H1 (cell line): ENCODE measurements around the gene IGF2R.

Source experiments
- CBX5 ChIP-seq: fragments of 300-800, 300-1000 bp; sonication (generic); IDR thresholded peaks from 2 replicates; pipeline ENCODE4 v1.7.1; 2016; ENCODE audit warnings: antibody characterized with exemption, low read length, low read depth
- EP300 ChIP-seq, 2 experiments: IDR thresholded peaks; 1 replicate in 1 of 2; 2 replicates in 1 of 2; pipeline ENCODE4 v1.6.1; 2011 to 2012; ENCODE audit warnings: low read depth in 2 of 2, low read length in 2 of 2, mild to moderate bottlenecking in 2 of 2, borderline replicate concordance in 1 of 2, inconsistent platforms in 1 of 2, moderate library complexity in 1 of 2
- EZH2 ChIP-seq: fragments of 200-600 bp; sonication (generic); IDR thresholded peaks from 2 replicates; pipeline ENCODE4 v1.7.1; 2012; ENCODE audit warnings: low read depth, mild to moderate bottlenecking, moderate library complexity, low read length, inconsistent platforms; ENCODE audit not compliant: severe bottlenecking
- JUND ChIP-seq: IDR thresholded peaks from 2 replicates; pipeline ENCODE4 v1.6.1; 2011; ENCODE audit warnings: mild to moderate bottlenecking, improper control_type of control experiment, low read length
- MAFK ChIP-seq: IDR thresholded peaks from 2 replicates; pipeline ENCODE4 v1.6.1; 2012; ENCODE audit warnings: low read depth, mild to moderate bottlenecking, improper control_type of control experiment, low read length
- POLR2AphosphoS5 ChIP-seq: IDR thresholded peaks from 2 replicates; pipeline ENCODE4 v1.6.1; 2011; ENCODE audit warnings: low read depth, low read length
- RAD21 ChIP-seq, 2 experiments: IDR thresholded peaks in 1 of 2; conservative IDR thresholded peaks in 1 of 2; 2 replicates each; pipeline ENCODE4 v1.6.1; 2011; ENCODE audit warnings: low read depth in 2 of 2, low read length in 2 of 2, improper control_type of control experiment in 1 of 2, inconsistent platforms in 1 of 2, mild to moderate bottlenecking in 1 of 2, moderate library complexity in 1 of 2
- RBBP5 ChIP-seq: IDR thresholded peaks from 2 replicates; pipeline ENCODE4 v1.7.1; 2012; ENCODE audit warnings: low read depth, mild to moderate bottlenecking, inconsistent platforms, low read length, moderate library complexity, borderline replicate concordance
- TCF12 ChIP-seq: IDR thresholded peaks from 2 replicates; pipeline ENCODE4 v1.6.1; 2011; ENCODE audit warnings: low read depth, mild to moderate bottlenecking, low read length
- TF ChIP-seq, protein P1 (sequence below), 3 experiments: IDR thresholded peaks; 1 replicate in 2 of 3; 2 replicates in 1 of 3; pipeline versions ENCODE4 v1.5.1 to v1.6.1; 2011; ENCODE audit warnings: low read length in 3 of 3, mild to moderate bottlenecking in 3 of 3, inconsistent platforms in 2 of 3, low read depth in 1 of 3, moderate library complexity in 1 of 3; ENCODE audit not compliant: insufficient read depth in 1 of 3; ENCODE audit errors: control extremely low read depth in 1 of 3

DNA sequence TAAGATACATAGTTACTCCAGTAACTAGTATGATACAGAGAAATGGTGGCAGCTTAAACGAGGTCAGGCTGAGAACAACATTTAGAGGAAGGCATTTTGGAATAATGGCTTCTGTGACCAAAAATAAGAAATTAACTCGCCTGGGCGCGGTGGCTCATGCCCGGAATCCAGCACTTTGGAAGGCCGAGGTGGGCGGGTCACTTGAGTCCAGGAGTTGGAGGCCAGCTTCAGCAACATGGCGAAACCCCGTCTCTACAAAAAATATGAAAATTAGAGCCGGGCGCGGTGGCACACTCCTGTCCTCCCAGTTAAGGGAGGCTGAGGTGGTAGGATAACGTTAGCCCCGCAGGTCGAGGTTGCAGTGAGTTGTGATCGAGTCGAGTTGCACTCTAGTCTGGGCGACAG is 1.8 kb downstream of the IGF2R start:
- TF ChIP-seq RAD21 (IDR thresholded peaks at IDR 0.05 in 1 of 2, conservative IDR thresholded peaks at IDR 0.05 in 1 of 2; ENCODE audit: low read depth in 2 of 2, low read length in 2 of 2) = no peak
- no peak for TF ChIP-seq JUND
- TF ChIP-seq, protein P1, sequence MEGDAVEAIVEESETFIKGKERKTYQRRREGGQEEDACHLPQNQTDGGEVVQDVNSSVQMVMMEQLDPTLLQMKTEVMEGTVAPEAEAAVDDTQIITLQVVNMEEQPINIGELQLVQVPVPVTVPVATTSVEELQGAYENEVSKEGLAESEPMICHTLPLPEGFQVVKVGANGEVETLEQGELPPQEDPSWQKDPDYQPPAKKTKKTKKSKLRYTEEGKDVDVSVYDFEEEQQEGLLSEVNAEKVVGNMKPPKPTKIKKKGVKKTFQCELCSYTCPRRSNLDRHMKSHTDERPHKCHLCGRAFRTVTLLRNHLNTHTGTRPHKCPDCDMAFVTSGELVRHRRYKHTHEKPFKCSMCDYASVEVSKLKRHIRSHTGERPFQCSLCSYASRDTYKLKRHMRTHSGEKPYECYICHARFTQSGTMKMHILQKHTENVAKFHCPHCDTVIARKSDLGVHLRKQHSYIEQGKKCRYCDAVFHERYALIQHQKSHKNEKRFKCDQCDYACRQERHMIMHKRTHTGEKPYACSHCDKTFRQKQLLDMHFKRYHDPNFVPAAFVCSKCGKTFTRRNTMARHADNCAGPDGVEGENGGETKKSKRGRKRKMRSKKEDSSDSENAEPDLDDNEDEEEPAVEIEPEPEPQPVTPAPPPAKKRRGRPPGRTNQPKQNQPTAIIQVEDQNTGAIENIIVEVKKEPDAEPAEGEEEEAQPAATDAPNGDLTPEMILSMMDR (IDR thresholded peaks at IDR 0.05; ENCODE audit: control extremely low read depth in 1 of 3, insufficient read depth in 1 of 3, low read depth in 1 of 3, low read length in 3 of 3) = no peak
- no peak for TF ChIP-seq RBBP5
- TF ChIP-seq TCF12 = no peak
- TF ChIP-seq POLR2AphosphoS5 = no peak
- TF ChIP-seq CBX5 = no peak
- TF ChIP-seq MAFK = no peak
- no peak for TF ChIP-seq EZH2
- TF ChIP-seq EP300 (IDR thresholded peaks at IDR 0.05; ENCODE audit: borderline replicate concordance in 1 of 2, low read depth in 2 of 2, low read length in 2 of 2) = no peak
